ENCODE data around the gene CYSLTR1. TPM values are rescaled to one million over a fixed set of nuclear protein-coding genes. Genes with fewer than 3 reads are reported as not detected.

CYSLTR1 gene, protein sequence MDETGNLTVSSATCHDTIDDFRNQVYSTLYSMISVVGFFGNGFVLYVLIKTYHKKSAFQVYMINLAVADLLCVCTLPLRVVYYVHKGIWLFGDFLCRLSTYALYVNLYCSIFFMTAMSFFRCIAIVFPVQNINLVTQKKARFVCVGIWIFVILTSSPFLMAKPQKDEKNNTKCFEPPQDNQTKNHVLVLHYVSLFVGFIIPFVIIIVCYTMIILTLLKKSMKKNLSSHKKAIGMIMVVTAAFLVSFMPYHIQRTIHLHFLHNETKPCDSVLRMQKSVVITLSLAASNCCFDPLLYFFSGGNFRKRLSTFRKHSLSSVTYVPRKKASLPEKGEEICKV
- 19.2 TPM for polyA plus RNA-seq (2013)

DNA sequence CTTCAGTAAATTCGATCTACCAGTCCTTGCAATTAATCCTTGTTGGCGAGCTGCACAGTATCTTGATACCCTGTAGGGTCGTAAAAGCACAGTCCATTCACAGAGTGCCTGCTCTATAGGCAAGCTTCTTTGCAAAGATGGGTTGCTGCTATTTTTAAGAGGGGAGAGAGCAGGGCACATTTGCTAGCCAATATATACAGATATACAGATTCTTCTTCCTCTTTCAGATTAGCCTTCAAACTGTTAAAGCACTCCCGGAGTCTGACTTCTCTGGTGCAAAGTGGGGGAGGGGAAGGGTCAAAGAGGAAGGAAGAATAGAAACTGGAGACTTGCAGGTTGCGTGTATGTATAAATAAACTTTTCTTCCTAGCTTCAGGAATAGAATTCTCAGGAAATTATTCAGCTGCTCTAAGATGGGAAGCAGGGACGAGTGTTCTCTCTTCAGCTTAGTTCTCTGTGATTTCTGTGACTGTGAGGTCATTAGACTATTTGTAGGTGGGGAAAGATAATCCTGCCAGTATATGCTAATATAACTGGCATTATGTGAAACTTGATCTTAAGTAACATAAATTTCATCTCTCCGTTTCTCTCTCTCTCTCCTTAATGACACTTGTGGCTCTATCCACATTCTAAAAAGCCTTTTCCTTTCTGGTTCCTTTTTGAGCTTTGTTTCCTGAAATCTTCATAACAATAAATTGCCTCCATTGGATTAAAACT, at the start of gene CYSLTR1:
CYSLTR1 (minus strand) TSS at position 242 of the 717 bp plus-strand sequence. CDS start 53,865 bp downstream, outside the sequence.
- H3K4me3 ChIP-seq (ENCODE audit: control insufficient read depth in 1 of 7, extremely low read depth in 1 of 7, insufficient read depth in 4 of 7, low read depth in 2 of 7, low read length in 6 of 7): peak within 1 kb of the TSS in 6 of 7 experiments; percentile 59 to 84 (median 75)
- H3K9me3 ChIP-seq (ENCODE audit: control extremely low read depth in 1 of 5, control insufficient read depth in 4 of 5, insufficient read depth in 2 of 5, low read depth in 1 of 5, low read length in 4 of 5): no peaks in the 10 kb centered on the region
- no peaks in the 10 kb centered on the region for H3K27me3 ChIP-seq (replicated peaks in 2 of 5; ENCODE audit: control insufficient read depth in 4 of 5, insufficient read depth in 5 of 5, low read length in 4 of 5)
- DNase-seq: peak; percentile 43 to 59 (median 51)
- no peaks in the 10 kb centered on the region for H3K36me3 ChIP-seq (ENCODE audit: control insufficient read depth in 4 of 4, insufficient read depth in 4 of 4, low read length in 3 of 4)
- WGBS (ENCODE audit: insufficient coverage): 30% methylated on average over 4 of the region's 7 CpGs
- peak within 1 kb of the TSS; percentile 51 to 77 for H3K27ac ChIP-seq (ENCODE audit: insufficient read depth in 1 of 2, low read depth in 1 of 2, low read length in 2 of 2, poor library complexity in 1 of 2, severe bottlenecking in 2 of 2)
- ChIA-PET POLR2A (no interaction called here), CTCF (no interaction called here)
- H3K4me1 ChIP-seq (ENCODE audit: control extremely low read depth in 1 of 4, control insufficient read depth in 4 of 4, insufficient read depth in 4 of 4, low read length in 3 of 4): peaks cover 16 to 57% (median 41%) of the 10 kb centered on the region in 4 experiments

DNA sequence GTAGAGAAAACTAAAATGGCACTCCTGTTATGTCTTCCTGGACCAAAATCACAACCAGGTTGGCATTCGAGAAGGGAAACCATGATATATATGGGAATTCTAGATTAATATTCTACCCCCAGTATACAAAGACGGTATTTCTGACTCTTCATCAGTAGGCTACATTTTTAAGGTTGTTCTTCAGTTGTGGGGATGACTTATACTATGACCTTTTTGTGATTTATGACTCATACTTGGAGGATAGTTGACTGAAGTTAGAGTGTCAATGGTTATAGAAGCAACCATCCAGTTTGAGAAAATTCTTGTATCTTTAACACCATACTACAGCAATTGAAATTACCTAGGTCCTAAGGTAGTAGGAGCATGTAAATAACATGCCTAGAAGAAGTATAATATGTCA, 49.8 kb upstream of the CYSLTR1 start:
- POLR2A ChIA-PET: no interaction called here
- Histone ChIP-seq H3K27ac (ENCODE audit: insufficient read depth in 1 of 2, low read depth in 1 of 2, low read length in 2 of 2, poor library complexity in 1 of 2, severe bottlenecking in 2 of 2) (no peak overlapping the region), H3K27me3 (replicated peaks in 2 of 5; ENCODE audit: control insufficient read depth in 4 of 5, insufficient read depth in 5 of 5, low read length in 4 of 5) (no peaks in the 10 kb centered on the region), H3K9me3 (ENCODE audit: control extremely low read depth in 1 of 5, control insufficient read depth in 4 of 5, insufficient read depth in 2 of 5, low read depth in 1 of 5, low read length in 4 of 5) (peaks cover 0 to 2% (median 0%) of the 10 kb centered on the region in 5 experiments), H3K36me3 (ENCODE audit: control insufficient read depth in 4 of 4, insufficient read depth in 4 of 4, low read length in 3 of 4) (no peaks in the 10 kb centered on the region), H3K4me1 (ENCODE audit: control extremely low read depth in 1 of 4, control insufficient read depth in 4 of 4, insufficient read depth in 4 of 4, low read length in 3 of 4) (peaks cover 0 to 29% (median 8%) of the 10 kb centered on the region in 4 experiments), H3K4me3 (ENCODE audit: control insufficient read depth in 1 of 7, extremely low read depth in 1 of 7, insufficient read depth in 4 of 7, low read depth in 2 of 7, low read length in 6 of 7) (no peak overlapping the region)
- CTCF ChIA-PET: no interaction called here
- WGBS (ENCODE audit: insufficient coverage): no CpG with 5 or more reads among the region's 2 CpGs
- DNase-seq: no peak

DNA sequence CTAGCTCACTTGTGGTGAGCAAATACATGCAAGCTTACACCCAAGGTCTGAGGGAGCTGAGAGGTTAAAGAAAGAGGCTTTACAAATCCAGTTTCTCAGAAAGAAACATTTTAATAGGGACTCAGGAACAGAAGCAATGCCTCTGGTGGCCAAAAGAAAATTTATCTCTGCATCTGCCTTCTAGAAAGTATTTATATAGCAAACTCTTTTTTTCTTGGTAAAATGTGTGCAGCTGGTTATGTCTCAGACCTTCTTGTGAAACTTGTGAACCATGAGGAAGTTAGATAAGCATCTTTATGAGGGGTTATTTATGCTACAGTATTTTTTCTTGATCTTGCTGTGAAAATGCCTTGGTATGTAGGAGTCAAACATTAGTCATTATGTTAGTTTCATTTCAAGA, 48.5 kb upstream of the CYSLTR1 start:
- no peaks in the 10 kb centered on the region for H3K27me3 ChIP-seq (replicated peaks in 2 of 5; ENCODE audit: control insufficient read depth in 4 of 5, insufficient read depth in 5 of 5, low read length in 4 of 5)
- H3K36me3 ChIP-seq (ENCODE audit: control insufficient read depth in 4 of 4, insufficient read depth in 4 of 4, low read length in 3 of 4): no peaks in the 10 kb centered on the region
- H3K4me1 ChIP-seq (ENCODE audit: control extremely low read depth in 1 of 4, control insufficient read depth in 4 of 4, insufficient read depth in 4 of 4, low read length in 3 of 4): peaks cover 0 to 29% (median 8%) of the 10 kb centered on the region in 4 experiments
- peak; percentile 67 to 93 (median 84) for DNase-seq
- POLR2A ChIA-PET: no interaction called here
- no peak overlapping the region for H3K27ac ChIP-seq (ENCODE audit: insufficient read depth in 1 of 2, low read depth in 1 of 2, low read length in 2 of 2, poor library complexity in 1 of 2, severe bottlenecking in 2 of 2)
- no peak overlapping the region for H3K4me3 ChIP-seq (ENCODE audit: control insufficient read depth in 1 of 7, extremely low read depth in 1 of 7, insufficient read depth in 4 of 7, low read depth in 2 of 7, low read length in 6 of 7)
- CTCF ChIA-PET: no interaction called here
- H3K9me3 ChIP-seq (ENCODE audit: control extremely low read depth in 1 of 5, control insufficient read depth in 4 of 5, insufficient read depth in 2 of 5, low read depth in 1 of 5, low read length in 4 of 5): peaks cover 0 to 2% (median 0%) of the 10 kb centered on the region in 5 experiments

DNA sequence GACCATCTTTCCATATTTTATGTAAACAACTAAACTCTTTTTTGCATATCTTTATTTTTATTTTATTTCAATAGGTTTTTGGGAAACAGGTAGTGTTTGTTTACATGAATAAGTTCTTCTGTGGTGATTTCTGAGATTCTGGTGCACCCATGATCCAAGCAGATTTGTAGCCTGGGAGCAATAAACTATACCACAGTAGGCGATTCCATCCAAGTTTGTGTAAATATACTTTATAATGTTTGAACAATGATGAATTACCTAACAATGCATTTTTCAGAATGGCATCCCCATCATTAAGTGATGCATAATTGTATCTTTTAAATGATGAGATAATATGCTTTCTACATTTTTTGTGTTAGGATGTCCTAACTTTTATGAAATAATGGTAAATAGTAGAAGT, 39.2 kb upstream of the CYSLTR1 start:
- H3K27ac ChIP-seq (ENCODE audit: insufficient read depth in 1 of 2, low read depth in 1 of 2, low read length in 2 of 2, poor library complexity in 1 of 2, severe bottlenecking in 2 of 2): no peak overlapping the region
- no peaks in the 10 kb centered on the region for H3K4me1 ChIP-seq (ENCODE audit: control extremely low read depth in 1 of 4, control insufficient read depth in 4 of 4, insufficient read depth in 4 of 4, low read length in 3 of 4)
- ChIA-PET CTCF (no interaction called here), POLR2A (no interaction called here)
- DNase-seq: no peak
- H3K36me3 ChIP-seq (ENCODE audit: control insufficient read depth in 4 of 4, insufficient read depth in 4 of 4, low read length in 3 of 4): no peaks in the 10 kb centered on the region
- no peak overlapping the region for H3K4me3 ChIP-seq (ENCODE audit: control insufficient read depth in 1 of 7, extremely low read depth in 1 of 7, insufficient read depth in 4 of 7, low read depth in 2 of 7, low read length in 6 of 7)
- WGBS (ENCODE audit: insufficient coverage): no CpG with 5 or more reads among the region's 1 CpG
- H3K27me3 ChIP-seq (replicated peaks in 2 of 5; ENCODE audit: control insufficient read depth in 4 of 5, insufficient read depth in 5 of 5, low read length in 4 of 5): no peaks in the 10 kb centered on the region
- peaks cover 0 to 2% (median 0%) of the 10 kb centered on the region in 5 experiments for H3K9me3 ChIP-seq (ENCODE audit: control extremely low read depth in 1 of 5, control insufficient read depth in 4 of 5, insufficient read depth in 2 of 5, low read depth in 1 of 5, low read length in 4 of 5)

DNA sequence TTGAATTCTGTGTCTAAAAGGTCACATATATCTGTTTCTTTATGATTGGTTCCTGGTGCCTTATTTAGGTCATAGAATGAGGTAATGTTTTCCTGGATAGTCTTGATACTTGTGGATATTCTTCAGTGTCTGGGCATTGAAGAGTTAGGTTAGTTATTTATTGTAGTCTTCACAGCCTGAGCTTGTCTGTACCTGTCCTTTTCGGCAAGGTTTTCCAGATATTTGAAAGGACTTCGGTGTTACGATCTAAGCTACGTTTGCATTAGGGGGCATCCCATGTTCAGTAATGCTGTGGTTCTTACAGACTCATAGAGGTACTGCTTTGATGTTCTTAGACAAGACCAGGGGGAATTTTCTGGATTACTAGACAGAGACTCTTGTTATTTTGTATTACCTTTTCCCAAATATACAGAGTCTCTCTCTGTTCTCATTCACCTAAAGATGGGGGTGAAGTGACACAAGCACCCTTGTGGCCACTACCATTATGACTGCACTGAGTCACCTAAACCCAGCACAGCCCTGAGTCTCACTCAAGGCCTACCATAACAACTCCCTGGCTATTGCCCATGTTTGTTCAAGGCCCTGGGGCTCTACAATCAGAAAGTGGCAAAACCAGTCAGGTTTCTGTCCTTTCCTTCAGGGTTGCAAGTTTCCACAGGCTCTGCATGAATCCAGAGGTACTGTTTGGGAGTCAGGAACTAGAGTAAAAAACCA, 30.1 kb upstream of the CYSLTR1 start:
- 96% methylated on average over 3 of the region's 4 CpGs for WGBS (ENCODE audit: insufficient coverage)
- no peak for DNase-seq
- H3K4me3 ChIP-seq (ENCODE audit: control insufficient read depth in 1 of 7, extremely low read depth in 1 of 7, insufficient read depth in 4 of 7, low read depth in 2 of 7, low read length in 6 of 7): no peak overlapping the region
- ChIA-PET CTCF (no interaction called here), POLR2A (no interaction called here)
- no peaks in the 10 kb centered on the region for H3K36me3 ChIP-seq (ENCODE audit: control insufficient read depth in 4 of 4, insufficient read depth in 4 of 4, low read length in 3 of 4)
- H3K27ac ChIP-seq (ENCODE audit: insufficient read depth in 1 of 2, low read depth in 1 of 2, low read length in 2 of 2, poor library complexity in 1 of 2, severe bottlenecking in 2 of 2): no peak overlapping the region
- no peaks in the 10 kb centered on the region for H3K4me1 ChIP-seq (ENCODE audit: control extremely low read depth in 1 of 4, control insufficient read depth in 4 of 4, insufficient read depth in 4 of 4, low read length in 3 of 4)
- peaks cover 0 to 2% (median 0%) of the 10 kb centered on the region in 5 experiments for H3K9me3 ChIP-seq (ENCODE audit: control extremely low read depth in 1 of 5, control insufficient read depth in 4 of 5, insufficient read depth in 2 of 5, low read depth in 1 of 5, low read length in 4 of 5)
- no peaks in the 10 kb centered on the region for H3K27me3 ChIP-seq (replicated peaks in 2 of 5; ENCODE audit: control insufficient read depth in 4 of 5, insufficient read depth in 5 of 5, low read length in 4 of 5)

DNA sequence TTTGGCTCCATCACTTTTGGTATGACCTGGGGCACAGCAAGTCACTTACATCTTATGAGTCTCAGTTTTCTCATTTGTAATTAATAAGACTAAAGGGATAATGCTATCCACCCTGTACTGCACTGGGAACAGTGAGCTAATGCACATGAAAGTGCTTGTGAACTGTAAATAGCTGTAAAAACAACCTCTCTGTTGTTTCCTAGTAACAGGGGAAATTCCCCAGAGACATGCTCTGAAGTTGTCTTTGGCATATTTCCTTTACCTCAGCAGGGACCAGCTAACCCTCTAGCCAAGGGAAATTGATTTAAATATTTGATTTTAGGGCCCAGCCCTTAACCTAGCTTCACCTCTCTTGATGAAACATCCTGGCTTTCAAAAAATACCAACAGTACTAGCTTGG, 6.1 kb upstream of the CYSLTR1 start:
- H3K27ac ChIP-seq (ENCODE audit: insufficient read depth in 1 of 2, low read depth in 1 of 2, low read length in 2 of 2, poor library complexity in 1 of 2, severe bottlenecking in 2 of 2): no peak overlapping the region
- POLR2A ChIA-PET: no interaction called here
- CTCF ChIA-PET: no interaction called here

DNA sequence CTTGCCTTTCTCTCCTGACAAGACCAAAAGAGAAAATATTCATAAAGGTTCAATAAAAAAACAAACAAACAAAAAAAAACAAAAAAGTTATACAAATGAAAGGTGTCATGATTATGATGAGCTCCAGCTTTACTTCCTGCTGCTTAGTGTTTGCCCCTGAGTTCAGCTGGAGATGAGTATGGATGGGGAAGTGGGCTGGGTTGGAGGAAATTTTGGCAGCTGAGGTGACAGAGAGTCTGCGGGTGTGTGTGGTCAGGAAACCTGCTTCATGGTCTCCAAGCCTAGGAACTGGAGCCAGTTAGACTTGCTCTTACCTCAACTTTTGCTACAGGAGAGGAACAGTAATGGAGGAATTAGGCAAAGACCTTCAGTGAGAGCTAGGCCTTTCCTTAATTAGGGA, 4.3 kb upstream of the CYSLTR1 start:
- no peaks in the 10 kb centered on the region for H3K36me3 ChIP-seq (ENCODE audit: control insufficient read depth in 4 of 4, insufficient read depth in 4 of 4, low read length in 3 of 4)
- ChIA-PET CTCF (interaction anchor here (0.7 kb wide), 1 partner anchor 31 kb away, joined by 3 read pairs; no protein-coding TSS in a partner anchor), POLR2A (no interaction called here)
- no CpG with 5 or more reads among the region's 1 CpG for WGBS (ENCODE audit: insufficient coverage)
- H3K27me3 ChIP-seq (replicated peaks in 2 of 5; ENCODE audit: control insufficient read depth in 4 of 5, insufficient read depth in 5 of 5, low read length in 4 of 5): no peaks in the 10 kb centered on the region
- H3K9me3 ChIP-seq (ENCODE audit: control extremely low read depth in 1 of 5, control insufficient read depth in 4 of 5, insufficient read depth in 2 of 5, low read depth in 1 of 5, low read length in 4 of 5): peaks cover 0 to under 1% (median 0%) of the 10 kb centered on the region in 5 experiments
- H3K27ac ChIP-seq (ENCODE audit: insufficient read depth in 1 of 2, low read depth in 1 of 2, low read length in 2 of 2, poor library complexity in 1 of 2, severe bottlenecking in 2 of 2): no peak overlapping the region
- DNase-seq: peak in 2 of 3 donors; percentile 67 to 77
- no peak overlapping the region for H3K4me3 ChIP-seq (ENCODE audit: control insufficient read depth in 1 of 7, extremely low read depth in 1 of 7, insufficient read depth in 4 of 7, low read depth in 2 of 7, low read length in 6 of 7)
- H3K4me1 ChIP-seq (ENCODE audit: control extremely low read depth in 1 of 4, control insufficient read depth in 4 of 4, insufficient read depth in 4 of 4, low read length in 3 of 4): peaks cover 4 to 33% (median 22%) of the 10 kb centered on the region in 4 experiments

More for the DNA sequence above, 6.1 kb upstream of the CYSLTR1 start:
- H3K27me3 ChIP-seq (replicated peaks in 2 of 5; ENCODE audit: control insufficient read depth in 4 of 5, insufficient read depth in 5 of 5, low read length in 4 of 5): no peaks in the 10 kb centered on the region
- no peak overlapping the region for H3K4me3 ChIP-seq (ENCODE audit: control insufficient read depth in 1 of 7, extremely low read depth in 1 of 7, insufficient read depth in 4 of 7, low read depth in 2 of 7, low read length in 6 of 7)
- H3K36me3 ChIP-seq (ENCODE audit: control insufficient read depth in 4 of 4, insufficient read depth in 4 of 4, low read length in 3 of 4): no peaks in the 10 kb centered on the region
- peaks cover 2 to 29% (median 14%) of the 10 kb centered on the region in 4 experiments for H3K4me1 ChIP-seq (ENCODE audit: control extremely low read depth in 1 of 4, control insufficient read depth in 4 of 4, insufficient read depth in 4 of 4, low read length in 3 of 4)
- peaks cover 0 to 3% (median 0%) of the 10 kb centered on the region in 5 experiments for H3K9me3 ChIP-seq (ENCODE audit: control extremely low read depth in 1 of 5, control insufficient read depth in 4 of 5, insufficient read depth in 2 of 5, low read depth in 1 of 5, low read length in 4 of 5)
- no peak for DNase-seq
